A549 treated with GW870086 at 1 μM for 4 hours (cell line): Measurements from ENCODE around the gene B9D2. TPM values are rescaled to one million over a fixed set of nuclear protein-coding genes. Genes with fewer than 3 reads are reported as not detected.

Source experiments
- total RNA-seq: library from RNA; stranded (reverse); fragments of 200-300 nt; extraction: Qiagen RNA extraction; gene quantifications from 5 replicates; pipeline ENCODE4 v1.2.3, GENCODE V29; 2022; ENCODE audit warnings: low read depth

The B9D2 gene, protein sequence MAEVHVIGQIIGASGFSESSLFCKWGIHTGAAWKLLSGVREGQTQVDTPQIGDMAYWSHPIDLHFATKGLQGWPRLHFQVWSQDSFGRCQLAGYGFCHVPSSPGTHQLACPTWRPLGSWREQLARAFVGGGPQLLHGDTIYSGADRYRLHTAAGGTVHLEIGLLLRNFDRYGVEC
- total RNA-seq: 27.0 to 35.1 TPM (median 31.0 TPM) in 5 replicates

DNA sequence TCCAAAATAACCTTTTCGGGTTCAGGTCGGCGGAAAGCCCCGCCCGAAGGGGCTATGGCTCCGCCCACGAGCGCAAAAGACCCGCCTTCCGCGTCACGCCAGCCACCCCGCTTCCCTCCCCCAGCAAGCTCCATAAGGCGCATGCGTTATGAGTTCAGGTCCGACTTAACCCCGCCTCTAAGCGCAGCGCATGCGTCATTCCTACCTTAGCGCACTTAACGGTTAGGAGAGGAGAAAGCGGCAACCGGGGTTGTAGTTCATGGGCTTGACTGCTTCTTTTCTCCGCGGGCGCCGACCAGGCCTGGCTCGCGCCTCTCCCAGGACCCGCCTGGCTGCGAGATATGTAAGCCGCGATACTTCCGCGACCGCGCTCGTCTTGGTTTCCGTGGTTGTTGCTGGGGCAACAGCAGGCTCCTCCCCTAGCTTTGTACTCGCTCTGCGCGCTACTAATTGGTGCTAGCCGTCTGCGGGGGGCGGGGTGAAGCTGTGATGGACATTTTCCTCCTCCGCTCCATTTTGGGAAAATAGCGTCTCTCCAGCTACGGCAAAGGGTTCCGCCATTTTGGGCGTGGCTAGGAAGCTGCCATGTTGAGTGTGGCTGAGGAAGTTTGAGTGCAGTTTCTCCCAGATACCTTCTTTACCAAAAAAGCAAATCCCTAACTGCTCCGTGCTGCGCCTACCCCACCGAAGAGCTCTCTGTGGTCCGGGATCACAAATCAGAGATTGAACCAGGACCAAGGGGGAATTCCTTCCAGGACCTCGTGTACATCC, at the start of gene B9D2:
Gene B9D2 (minus strand): TSS at position 397 of the 771 bp plus-strand sequence. CDS start 630 bp downstream, outside the sequence.

DNA sequence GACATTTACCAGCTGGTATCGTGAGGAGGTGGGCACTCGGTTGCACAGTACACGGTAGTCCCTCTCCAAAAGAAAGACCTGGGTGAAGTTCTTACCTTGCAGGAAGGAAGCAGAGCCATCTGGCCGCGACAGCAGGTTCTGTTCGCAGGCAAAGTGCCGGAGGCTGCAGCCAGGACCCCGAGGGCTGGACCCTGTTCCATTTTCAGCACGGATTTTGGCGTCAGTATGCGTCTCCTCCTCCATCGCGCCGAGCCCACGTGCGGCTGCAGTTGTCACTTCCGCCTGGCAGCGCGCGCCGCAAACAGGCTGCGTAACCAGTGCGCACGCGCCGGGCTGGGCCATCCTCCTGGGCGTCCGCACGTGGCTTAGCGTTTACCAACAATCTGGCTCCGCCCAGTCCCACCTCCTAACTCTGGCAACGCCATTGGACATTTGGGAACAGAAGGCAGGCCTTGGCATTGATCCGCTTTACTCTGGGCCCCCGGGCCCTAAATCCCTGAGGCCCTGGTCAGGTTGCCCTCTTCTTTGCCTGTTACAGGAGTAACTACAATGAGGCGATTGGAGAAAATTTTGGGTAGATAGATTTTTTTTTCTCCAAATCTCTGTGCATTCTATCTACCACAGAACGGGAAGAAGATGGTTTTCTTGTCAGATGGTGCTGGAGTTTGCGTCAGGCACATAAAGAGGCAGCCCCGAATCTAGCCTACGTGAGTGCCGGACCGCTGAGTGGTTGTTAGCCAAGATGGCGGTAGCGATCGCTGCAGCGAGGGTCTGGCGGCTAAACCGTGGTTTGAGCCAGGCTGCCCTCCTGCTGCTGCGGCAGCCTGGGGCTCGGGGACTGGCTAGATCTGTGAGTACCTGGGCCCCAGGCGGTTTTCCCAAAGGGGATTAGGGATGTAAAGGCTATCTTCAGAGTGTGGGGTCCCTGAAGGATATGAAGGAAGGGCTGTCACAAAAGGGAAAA, 33.4 kb upstream of the B9D2 start, which contains the start of the genes BCKDHA and EXOSC5:
Gene BCKDHA (plus strand): TSS at position 733 of the 964 bp plus-strand sequence. CDS start 10 bp downstream, at position 743.
Gene EXOSC5 (minus strand): TSS at position 274 of the 964 bp plus-strand sequence. CDS start 31 bp downstream, at position 243.

DNA sequence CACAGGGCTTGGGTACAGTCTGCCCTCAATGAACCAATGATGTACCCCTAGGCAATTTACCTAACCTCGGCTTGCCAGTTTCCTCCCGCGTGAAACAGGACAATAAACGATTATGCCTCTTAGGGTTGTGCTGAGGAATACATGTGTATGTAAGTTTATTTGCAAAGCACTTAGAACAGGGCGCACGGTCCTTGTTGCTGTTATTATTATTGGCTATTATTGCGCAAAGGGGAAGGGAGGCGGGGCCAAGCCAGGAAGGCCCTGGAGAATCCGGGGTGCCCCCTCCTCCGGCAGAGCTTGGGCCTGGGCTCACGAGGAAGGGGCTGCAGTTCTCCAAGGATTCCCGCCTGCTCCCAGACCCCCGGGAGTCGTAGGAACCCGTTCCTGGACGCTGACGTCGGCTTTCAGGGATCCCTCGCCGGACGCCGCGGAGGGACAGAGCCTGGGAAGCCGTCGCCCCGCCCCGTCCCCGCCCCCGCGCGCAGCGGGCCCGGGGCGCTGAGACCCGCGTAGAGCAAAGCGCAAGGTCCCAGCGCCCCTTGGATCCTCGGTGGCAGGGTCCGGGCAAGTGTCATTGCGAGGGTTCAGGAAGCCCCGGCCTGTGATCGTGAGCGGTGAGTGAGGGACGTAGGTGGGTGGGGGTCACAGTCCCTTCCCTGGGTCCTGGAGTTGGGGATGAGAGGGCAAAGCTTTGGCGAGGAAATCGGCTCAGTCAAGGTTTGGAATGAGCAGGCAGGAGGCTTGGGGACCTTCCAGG, 12.5 kb upstream of the B9D2 start, which contains the start of gene TMEM91:
Gene TMEM91 (plus strand): TSS at position 293 of the 757 bp plus-strand sequence. CDS start 1,777 bp downstream, outside the sequence.

DNA sequence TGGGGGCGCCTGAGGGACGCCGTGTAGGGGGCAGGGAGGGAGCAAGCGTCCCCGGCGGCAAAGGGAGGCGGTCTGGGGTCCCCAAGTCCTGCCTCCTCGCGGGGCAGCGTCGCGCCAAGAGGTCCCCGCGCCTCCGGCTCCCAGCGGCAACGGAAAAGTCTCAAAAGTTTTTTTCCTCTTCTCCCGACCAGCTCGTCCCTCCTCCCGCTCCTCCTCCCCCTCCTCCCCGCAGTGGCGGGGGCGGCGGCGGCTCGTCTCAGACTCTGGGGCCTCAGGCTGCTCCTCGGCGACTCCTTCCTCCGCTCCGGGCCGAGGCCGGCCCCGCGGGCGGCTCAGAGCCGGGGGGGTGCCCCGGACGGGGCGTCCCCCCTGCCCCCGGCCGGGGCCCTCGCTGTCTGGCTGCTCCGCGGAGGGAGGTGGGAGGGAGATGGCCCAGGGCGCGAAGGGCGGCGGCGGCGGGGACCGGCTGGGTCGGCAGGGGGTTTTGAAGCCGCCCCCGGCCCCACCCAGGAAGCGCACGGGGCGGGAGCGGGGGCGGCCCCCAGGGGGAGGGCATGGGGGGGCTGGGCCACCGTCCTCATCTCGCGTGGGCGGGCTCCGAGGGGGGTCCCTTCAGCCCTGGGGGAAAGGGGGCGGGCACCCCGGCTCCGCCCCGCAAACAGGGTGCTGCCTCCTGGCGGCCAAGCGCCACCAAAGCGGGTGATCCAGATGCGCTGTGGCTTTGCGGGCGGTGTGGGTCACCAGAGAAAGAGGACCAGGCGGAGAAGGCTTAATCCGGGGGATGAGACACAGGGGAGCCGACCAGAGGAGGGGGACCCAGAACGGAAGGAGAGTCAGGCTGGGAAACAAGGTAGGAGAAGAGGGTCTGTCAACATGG, 10.2 kb downstream of the B9D2 start, which contains the start of gene TGFB1:
Gene TGFB1 (minus strand): TSS at position 457 of the 877 bp plus-strand sequence. CDS start 878 bp downstream, outside the sequence.

DNA sequence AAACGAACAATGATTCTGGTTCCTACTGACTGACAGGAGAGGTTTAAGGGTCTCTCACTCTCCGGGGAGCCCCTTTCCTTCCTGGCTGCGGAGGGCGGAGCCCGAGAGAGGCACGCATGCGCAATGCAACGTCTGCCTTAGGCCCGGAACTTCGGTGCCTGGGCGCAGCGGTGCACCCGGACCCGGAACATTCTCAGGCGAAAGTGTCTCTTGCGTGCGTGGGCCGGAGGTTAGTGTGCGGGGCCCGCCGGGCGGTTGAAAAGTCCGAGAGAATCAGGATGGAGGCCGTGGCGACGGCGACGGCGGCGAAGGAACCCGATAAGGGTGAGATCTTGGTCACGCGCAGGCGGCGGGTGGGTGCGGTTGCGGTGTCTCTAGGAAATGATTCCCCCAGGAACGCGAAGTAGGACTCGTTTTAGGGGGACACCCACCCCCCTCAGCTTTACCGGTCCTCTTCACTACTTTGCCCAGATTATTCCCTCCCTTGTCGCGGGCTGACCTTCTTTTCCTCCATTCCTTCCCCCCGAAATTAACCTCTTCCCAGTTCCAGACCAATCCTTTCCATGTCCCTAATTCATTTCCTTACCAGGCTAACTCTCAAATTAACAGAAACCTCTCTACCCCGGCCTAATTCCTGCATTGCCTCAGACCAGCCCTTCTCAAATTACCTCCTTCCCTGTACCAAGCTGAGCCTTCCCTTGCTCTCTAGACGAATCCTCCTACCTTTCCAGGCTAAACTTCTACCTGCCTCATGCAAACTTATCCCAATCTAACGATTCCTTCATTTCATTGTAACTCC, 53.7 kb downstream of the B9D2 start, which contains the start of gene CCDC97:
Gene CCDC97 (plus strand): TSS at position 140 of the 799 bp plus-strand sequence. CDS start 139 bp downstream, at position 279.

Other genes starting within 250 kb of the B9D2 start
- gene CYP2F1, start 249.7 kb downstream of the B9D2 start, total RNA-seq: not detected in 5 replicates
- 17.6 to 24.9 TPM (median 21.5 TPM) in 5 replicates for gene CYP2S1, start 170.9 kb downstream of the B9D2 start, total RNA-seq
- gene AXL, start 144.9 kb downstream of the B9D2 start, total RNA-seq: 101 to 107 TPM (median 104 TPM) in 5 replicates
- gene HNRNPUL1, start 99.8 kb downstream of the B9D2 start, total RNA-seq: 287 to 313 TPM (median 295 TPM) in 5 replicates
- 33.3 to 44.7 TPM (median 40.2 TPM) in 5 replicates for gene CCDC97, start 54.0 kb downstream of the B9D2 start, total RNA-seq
- 129 to 146 TPM (median 143 TPM) in 5 replicates for gene TGFB1, start 10.2 kb downstream of the B9D2 start, total RNA-seq
- 3.3 to 5.1 TPM (median 4.3 TPM) in 5 replicates for gene TMEM91, start 12.4 kb upstream of the B9D2 start, total RNA-seq
- 82.4 to 100 TPM (median 93.5 TPM) in 5 replicates for gene EXOSC5, start 33.2 kb upstream of the B9D2 start, total RNA-seq
- 36.2 to 44.5 TPM (median 41.7 TPM) in 5 replicates for gene BCKDHA, start 33.7 kb upstream of the B9D2 start, total RNA-seq
- gene B3GNT8, start 63.2 kb upstream of the B9D2 start, total RNA-seq: 0.07 to 0.37 TPM (median 0.08 TPM) in 3 of 5 replicates, not detected in the others
- 102 to 116 TPM (median 111 TPM) in 5 replicates for gene DMAC2, start 75.8 kb upstream of the B9D2 start, total RNA-seq
- not detected in 5 replicates for gene ERICH4, start 79.0 kb upstream of the B9D2 start, total RNA-seq
- not detected in 5 replicates for gene CEACAM21, start 212.0 kb upstream of the B9D2 start, total RNA-seq